ENCODE data around the gene CDKN2B.

GRCh38 chr9:21974722-21975409 lies 34.2 kb downstream of the CDKN2B start:
- TF ChIP-seq POLR2A (IDR thresholded peaks at IDR 0.05) (no peak), EP300 (IDR thresholded peaks at IDR 0.05; ENCODE audit: low read depth) (no peak)

Data from transverse colon (tissue), 1 donor.